NCI-H510A treated with DMSO at 0.1 percent for 48 hours (cell line): ENCODE data around the gene SDHAF1.

Experiments
- DNase-seq: peaks from one replicate; lab custom pipeline; 2025; lab: John Stamatoyannopoulos, UW

The SDHAF1 gene

GRCh38 chr19:35986664-35987570 lies 8.1 kb upstream of the SDHAF1 start:
- peak; percentile 60 for DNase-seq

DNA sequence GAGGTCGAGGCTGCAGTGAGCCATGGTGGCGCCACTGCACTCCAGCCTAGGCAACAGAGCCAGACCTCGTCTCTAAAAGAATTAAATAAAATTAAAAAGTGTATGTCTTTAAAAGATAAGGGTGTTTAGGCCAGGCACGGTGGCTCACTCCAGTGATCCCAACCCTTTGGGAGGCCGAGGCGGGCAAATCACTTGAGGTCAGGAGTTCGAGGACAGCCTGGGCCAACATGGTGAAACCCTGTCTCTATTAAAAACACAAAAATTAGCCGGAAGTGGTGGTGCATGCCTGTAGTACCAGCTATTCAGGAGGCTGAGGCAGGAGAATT lies 7.5 kb upstream of the SDHAF1 start:
- DNase-seq: peak; percentile 53

GRCh38 chr19:35988824-35989223 lies 6.2 kb upstream of the SDHAF1 start:
- no peak for DNase-seq

GRCh38 chr19:35990156-35990555 lies 4.8 kb upstream of the SDHAF1 start:
- no peak for DNase-seq

GRCh38 chr19:35990771-35991730 lies 3.9 kb upstream of the SDHAF1 start:
- no peak for DNase-seq

DNA sequence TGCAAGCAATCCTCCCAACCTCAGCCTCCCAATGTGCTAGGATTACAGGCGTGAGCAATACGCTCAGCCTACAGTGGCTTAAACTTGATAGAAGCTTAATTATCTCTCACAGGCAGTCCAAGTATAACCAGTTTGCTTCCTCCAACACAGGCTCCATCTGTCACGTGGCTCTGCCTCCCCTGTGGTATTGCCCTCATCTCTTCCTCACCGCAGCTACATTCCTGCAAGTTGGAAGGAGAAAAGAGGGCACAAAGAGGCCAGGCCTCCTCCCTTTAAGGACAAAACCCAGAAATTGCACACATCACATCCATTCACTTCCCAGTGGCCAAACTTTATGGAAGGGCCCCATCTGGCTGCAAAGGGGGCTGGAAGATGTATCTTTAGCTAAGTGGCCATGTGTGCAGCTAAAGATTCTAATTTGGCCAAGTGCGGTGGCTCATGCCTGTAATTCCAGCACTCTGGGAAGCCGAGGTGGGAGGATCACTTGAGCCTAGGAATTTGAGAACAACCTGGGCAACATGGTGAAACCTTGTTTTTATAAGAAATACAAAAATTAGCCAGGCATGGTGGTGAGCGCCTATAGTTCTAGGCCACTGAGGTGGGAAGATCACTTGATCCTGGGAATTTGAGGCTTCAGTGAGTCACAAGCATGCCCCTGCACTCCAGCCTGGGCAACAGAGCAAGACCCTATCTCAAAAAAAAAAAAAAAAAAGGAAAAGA lies 3.1 kb upstream of the SDHAF1 start:
- DNase-seq: no peak

DNA sequence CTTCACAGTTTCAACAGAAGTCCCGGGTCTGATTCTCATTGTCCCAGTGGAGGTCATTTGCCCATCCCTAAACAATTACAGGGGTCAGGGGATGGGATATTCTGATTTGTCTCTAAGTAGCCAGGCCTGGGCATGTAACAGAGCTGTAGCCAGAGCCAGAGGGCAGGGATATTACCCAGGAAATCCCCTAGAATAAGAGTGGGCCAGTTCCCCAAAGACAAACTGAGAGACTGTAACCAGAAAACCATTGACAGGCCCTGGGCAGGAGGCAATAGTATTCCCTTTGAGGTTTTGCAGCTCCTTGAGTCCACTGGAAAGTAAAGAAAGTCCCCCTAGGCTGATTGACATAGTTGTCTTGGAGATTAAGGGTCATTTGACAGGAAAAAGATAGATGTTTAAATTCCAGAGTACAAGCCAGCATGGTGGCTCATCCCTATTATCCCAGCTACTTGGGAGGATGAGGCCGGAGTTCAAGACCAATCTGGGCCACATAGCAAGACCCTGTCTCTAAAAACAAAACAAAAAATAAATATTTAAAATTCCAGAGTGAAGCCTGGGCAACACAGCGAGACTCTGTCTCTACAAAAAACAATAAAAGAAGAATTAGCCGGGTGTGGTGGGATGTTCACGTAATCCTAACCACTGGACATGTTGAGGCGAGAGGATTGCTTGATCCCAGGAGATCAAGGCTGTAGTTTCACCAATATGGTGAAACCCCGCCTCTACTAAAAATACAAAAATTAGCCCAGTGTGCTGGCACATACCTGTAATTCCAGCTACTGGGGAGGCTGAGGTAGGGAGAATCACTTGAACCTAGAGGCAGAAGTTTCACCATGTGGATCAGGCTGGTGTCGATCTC lies 1.9 kb upstream of the SDHAF1 start:
- DNase-seq: no peak

GRCh38 chr19:35993923-35994598 lies 927 bp upstream of the SDHAF1 start:
- DNase-seq: no peak

- no peak for DNase-seq
Measured at GRCh38 chr19:35996777-35997176, 1.8 kb downstream of the SDHAF1 start.

GRCh38 chr19:36001605-36002004 lies 6.6 kb downstream of the SDHAF1 start:
- DNase-seq: no peak

GRCh38 chr19:36003284-36003683 lies 8.3 kb downstream of the SDHAF1 start:
- DNase-seq: no peak

DNA sequence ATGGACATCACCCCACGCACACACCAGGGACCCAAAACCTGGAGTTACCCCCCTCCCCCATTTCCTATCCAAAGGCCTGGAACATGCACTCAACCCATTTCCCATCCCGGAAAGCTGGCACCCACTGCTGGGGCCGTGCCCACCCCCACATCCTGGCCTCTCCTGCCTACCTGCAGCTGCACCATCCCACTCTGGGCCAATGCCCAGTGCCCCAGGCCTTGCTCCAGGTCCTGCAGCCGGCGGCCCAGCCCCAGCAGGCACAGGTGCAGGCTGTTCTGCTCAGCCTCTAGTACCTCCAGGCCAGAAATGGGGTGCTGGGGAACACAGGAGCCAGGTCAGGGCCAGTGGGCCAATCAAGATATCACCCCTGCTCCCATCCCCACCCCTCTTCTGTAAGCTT lies 12.0 kb downstream of the SDHAF1 start:
- DNase-seq: no peak

GRCh38 chr19:36008336-36008978 lies 13.5 kb downstream of the SDHAF1 start, which contains the start of gene SYNE4:
TSS of gene SYNE4 (minus strand) at chr19:36008813. CDS start at chr19:36008681, 132 bp downstream.
- DNase-seq: peak; percentile 85

DNA sequence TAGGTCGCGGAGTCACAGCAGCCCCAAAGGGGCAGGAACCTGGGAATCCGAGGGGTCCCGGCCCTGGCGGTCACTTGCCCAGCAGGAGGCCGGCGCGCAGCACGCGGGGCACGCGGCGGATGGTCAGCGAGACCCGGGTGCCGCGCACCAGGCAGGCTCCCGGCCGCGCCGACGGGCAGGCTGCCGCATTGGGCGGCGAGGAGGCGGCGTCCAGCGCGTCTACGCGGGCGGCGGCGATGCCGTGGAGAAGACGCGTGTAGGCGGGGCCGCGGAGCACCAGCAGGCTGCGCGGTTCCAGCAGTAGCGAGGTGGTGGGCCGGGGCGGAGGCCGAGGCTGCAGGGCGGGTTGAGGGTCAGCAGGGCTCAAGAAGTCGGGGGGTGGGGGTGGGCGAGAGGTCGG lies 14.2 kb downstream of the SDHAF1 start:
- peak; percentile 46 for DNase-seq

DNA sequence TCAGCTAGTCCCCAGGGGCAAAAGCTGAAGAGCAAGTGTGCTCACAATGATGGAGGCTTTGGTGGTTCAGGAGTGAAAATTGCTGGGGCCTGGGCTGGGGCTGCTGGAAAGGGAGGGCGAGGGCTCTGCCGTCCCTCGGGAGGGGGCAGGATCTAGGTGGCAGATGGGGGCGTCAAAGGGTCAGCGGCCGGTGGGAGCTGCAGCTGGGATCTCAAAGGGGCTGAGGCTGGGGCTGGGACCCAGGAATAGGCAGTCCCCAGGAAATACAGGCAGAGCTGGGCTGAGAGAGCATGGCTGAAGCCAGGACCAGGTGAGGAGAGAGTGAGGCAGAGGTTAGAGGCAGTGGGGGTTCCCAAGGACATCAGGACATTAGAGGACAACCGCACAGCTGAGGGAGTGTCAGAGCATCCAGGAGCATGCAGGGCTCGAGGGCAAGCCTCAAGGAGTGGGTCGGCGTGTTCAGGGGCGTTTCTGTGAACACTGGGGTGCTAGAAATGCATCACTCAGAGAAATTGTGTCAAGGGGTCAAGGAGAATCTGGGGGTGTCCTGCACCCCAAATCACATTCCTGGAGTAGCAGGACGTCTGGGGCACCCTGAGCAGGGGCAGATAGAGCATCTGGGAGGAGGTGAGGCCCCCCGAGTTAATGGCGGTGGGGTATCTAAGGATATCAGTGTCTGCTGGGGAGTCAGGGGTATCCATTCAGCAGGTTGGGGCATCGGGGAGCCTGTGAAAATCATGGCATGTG lies 14.8 kb downstream of the SDHAF1 start:
- peak; percentile 46 for DNase-seq

GRCh38 chr19:36010402-36010801 lies 15.4 kb downstream of the SDHAF1 start:
- no peak for DNase-seq

DNA sequence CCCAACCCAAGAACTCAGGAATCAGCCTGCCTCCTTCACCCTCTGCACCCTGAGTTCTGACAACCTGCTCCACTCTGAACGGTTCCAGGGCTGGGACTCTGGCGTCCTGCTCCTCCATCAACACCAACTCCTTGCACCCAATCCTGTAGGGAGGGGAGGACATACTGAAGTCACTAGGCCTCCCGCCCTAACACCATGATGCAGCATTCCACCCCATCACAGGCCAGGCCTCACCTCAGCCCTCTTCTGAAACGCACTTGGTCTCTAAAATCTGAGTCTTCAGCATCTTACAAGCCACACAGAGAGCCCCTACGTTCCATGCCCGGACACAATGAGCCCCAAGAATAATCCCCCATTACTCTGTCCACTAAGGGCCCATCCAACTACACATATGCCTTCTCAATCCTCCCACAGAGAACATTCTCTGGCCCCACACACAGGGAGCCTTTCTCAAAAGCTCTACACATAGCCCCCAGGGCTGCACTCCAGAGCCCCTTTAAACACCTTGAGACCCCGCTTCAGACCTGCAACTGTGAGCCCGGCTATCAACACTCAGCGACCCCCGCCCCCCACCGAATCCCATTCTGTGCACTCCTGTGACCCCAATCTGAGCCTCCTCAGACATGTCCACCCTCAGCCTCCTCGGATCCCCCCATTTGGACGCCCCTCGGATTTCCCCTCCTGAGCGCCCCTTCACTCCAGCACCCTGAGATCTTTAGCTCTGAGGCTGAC lies 18.5 kb downstream of the SDHAF1 start:
- DNase-seq: no peak
